Right lobe of liver (tissue), 4 donors: ENCODE data around the gene PNRC1.

Source experiments
- CTCF ChIP-seq, 4 donors: fragments of 200-600 bp in 3 of 4; fragments of 450-650 bp in 1 of 4; IDR thresholded peaks; one replicate each; pipeline versions ENCODE4 v1.5.1 to v1.8.0; 2016 to 2022; ENCODE audit warnings: antibody characterized with exemption in 4 of 4, mild to moderate bottlenecking in 2 of 4
- POLR2A ChIP-seq: fragments of 450-650 bp; IDR thresholded peaks from one replicate; pipeline ENCODE4 v1.6.1; 2017; ENCODE audit warnings: antibody characterized with exemption, mild to moderate bottlenecking
- donor health status: DM: no; HTN: no; CAD: no.
- donor health status: DM: no; HTN: no; CAD: no.
- donor health status: DM: no; HTN: yes; CAD: no.

DNA sequence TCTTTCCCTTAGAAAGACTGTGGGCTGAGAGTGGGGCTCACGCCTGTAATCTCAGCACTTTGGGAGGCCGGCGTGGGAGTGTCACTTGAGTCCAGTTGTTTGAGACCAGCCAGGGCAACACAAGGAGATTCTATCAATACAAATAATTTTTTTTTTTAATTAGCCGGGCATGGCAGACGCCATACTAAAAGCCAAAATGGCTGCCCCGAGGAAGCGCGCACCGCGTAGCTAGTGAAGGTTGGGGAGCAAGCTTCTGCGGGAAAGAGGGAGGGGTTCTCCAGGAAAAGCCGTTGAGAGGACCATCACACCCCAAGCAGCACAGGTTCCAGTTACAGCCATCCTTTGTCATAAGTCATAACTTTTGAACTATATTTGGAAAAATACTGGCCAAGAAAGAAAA lies 21.3 kb upstream of the PNRC1 start:
- no peak for TF ChIP-seq CTCF (IDR thresholded peaks at IDR 0.05)
- no peak for TF ChIP-seq POLR2A
